DMS153 treated with DMSO at 0.1 percent for 48 hours (cell line): ENCODE measurements around the gene RANBP3.

Experiments
- DNase-seq: peaks from one replicate; lab custom pipeline; 2025; ENCODE audit not compliant: unreplicated experiment; lab: John Stamatoyannopoulos, UW

The RANBP3 gene

DNA sequence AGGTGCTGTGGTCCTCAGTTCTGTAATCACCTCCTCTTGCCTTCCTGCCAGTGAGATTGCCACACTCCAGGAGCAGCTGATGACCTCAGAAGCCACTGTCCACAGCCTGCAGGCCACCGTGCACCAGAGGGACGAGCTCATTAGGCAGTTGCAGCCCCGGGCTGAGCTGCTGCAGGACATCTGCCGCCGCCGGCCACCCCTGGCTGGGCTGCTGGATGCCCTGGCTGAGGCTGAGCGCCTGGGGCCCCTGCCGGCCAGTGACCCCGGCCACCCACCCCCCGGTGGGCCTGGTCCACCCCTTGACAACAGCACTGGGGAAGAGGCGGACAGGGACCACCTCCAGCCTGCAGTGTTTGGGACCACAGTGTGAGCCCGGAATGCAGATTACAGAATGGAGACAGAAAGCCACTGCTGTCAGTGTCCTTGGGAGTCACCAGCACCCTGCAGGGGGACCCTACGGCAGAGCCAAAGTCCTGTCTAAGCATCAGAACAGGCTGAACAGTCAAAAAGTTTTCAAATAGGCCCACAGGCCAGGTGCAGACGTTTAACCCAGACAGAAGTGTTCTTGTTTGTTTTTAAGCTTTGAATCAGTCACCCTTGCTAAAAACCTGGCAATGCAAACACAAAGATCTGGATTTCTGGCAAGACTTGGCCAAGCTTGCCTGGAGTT, 69.0 kb downstream of the RANBP3 start:
- DNase-seq = no peak

DNA sequence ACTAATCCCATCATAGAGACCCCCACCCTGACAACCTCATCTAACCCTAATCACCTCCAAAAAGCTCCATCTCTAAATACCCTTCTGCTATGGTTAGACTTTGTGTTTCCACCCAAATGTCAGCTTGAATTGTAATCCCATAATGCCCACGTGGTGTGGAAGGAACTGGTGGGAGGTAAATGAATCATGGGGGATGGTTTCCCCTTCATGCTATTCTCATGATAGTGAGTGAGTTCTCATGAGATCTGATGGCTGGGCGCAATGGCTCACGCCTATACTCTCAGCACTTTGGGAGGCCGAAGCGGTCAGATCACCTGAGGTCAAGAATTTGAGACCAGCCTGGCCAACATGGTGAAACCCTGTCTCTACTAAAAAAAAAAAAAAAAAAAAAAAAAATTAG, 70.7 kb downstream of the RANBP3 start:
- DNase-seq = no peak

DNA sequence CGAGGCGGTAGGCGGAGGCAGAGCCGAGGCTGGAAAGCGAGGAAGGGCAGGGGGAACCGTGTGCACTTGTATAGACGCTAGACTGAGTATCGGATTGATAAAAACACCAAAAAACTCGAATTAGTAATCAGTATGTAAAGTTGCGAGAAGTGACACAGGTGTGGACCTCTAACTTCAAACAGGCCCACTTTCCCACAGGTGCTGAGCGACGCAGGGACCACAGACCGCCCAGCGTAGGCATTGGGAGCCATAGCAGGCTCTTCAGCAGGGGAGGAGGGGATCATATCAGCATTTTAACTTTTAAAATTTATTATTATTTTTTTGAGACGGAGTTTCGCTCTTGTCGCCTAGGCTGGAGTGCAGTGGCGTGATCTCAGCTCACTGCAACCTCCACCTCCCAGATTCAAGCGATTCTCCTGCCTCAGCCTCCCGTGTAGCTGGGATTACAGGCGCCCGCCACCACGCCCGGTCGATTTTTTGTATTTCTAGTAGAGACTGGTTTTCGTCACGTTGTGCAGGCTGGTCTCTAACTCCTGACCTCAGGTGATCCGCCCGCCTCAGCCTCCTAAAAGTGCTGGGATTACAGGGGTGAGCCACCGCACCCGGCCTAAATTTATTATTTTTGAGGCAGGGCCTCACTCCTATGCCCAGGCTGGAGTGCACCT, 72.7 kb downstream of the RANBP3 start:
- DNase-seq = no peak

DNA sequence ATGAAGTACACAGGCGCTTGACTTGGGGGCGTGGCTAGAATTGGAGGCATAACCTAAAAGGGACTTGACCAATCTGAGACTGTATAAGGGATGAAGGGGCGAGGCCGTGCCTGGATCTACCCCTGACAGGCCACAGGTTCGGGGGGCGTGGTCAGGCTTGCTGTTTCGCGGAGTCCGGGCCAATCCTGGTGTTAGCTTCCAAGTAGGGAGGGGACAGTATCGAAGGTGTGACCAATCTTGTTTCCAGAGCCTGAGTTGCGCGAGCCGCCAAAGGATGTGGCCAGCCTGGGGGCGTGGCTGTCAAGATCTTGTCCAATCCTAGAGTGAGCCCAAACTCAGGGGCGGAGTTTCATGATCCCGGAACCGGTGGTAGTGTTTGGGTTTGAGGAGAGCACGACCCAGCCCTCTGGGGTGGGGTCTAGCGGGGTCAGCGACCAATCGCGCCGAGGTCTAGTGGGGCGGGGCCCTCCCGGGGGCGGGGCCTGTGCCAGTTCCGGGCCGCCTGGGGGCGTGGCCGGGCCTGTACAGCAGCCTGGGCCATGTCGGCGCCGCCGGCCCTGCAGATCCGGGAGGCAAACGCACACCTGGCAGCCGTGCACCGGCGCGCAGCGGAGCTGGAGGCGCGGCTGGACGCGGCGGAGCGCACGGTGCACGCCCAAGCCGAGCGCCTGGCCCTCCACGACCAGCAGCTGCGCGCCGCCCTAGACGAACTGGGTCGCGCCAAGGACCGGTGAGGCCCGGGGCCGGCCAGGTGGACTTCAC, 73.4 kb downstream of the RANBP3 start, which contains the start of gene VMAC:
Gene VMAC, plus strand, starts transcription at position 521 of the 762 bp plus-strand sequence. Its CDS starts 19 bp downstream, at position 540.
- peak; percentile 99 for DNase-seq

DNA sequence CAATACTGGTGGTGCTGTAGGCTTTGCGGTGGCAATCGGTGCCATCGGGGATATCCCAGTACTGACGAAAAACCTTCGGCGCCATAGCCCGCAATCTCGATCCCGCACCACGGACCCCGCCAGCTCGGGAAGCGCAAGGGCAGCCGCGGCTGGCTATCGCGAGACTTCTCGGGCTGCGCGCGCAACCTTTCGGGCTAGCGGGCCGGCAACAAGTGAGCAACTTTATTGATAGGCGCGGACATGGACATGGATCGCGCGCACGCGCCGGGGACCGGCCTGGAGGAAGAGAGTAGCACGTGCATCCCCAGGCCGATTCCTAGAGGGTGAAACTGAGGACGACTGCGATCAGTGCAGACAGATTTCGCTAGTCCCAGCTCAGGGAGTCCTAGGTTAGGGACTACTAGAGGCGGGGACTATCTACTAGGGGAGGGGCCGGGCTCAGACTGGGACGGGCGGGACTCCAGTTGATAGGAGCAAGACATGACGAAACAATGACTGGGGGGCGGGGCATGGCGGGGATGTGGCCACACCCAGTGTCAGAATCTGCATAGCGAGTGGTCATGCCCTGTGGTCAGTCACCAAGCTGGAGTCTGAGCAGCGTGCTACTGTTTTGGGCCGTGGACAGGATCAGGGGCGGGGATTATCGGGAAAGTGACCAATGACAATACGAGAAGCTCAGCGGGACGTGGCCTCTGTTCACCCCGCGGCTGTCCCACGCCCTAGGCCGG, 74.2 kb downstream of the RANBP3 start, which contains the start of gene NDUFA11:
Gene NDUFA11, minus strand, starts transcription at position 167 of the 728 bp plus-strand sequence. Its CDS starts 82 bp downstream, at position 85.
- peak; percentile 94 for DNase-seq

DNA sequence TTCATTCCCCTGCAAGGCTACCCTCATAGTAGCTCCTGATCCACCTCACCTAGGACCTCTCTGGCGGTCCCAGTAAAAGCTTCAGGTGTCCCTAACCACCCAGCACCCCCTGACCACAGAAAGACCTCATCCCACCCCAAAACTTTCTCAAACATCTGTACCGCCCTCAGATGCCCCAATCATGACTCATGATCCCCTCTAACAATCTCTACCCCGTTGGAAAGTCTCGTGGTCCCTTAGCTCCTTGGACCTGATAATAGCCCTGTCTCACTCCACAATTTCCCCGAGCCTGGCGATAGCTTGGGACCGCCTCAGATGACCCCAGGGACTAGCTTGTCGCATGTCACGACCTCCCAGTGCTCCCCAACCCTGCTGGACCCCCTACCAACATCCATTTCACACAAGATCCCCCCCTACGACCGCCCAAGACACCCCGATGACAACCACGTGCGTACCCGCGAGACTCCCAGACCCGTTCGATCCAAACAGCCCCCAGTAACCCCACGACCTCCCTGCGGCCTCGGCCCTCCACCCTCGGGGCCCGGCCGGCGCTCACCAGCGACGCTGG, 74.8 kb downstream of the RANBP3 start:
- no peak for DNase-seq

DNA sequence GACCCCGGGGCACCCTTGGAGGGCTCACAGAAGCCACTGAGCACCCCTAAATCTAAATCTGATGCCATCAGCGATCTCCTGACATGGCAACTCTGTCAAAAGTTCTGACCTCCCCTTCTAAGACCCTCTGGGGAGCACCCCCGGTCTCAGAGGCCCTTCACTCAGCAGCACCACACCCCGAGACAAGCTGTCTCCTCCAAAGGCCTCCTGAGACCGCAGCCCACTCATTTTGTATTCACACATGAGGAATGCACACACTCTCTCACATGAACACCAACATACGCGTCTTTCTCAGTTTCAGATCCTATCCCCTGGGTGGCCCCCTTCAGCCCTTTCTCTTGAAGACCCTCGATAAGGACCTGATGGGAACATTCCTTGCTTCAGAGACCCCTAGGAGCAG, 77.0 kb downstream of the RANBP3 start:
- no peak for DNase-seq

DNA sequence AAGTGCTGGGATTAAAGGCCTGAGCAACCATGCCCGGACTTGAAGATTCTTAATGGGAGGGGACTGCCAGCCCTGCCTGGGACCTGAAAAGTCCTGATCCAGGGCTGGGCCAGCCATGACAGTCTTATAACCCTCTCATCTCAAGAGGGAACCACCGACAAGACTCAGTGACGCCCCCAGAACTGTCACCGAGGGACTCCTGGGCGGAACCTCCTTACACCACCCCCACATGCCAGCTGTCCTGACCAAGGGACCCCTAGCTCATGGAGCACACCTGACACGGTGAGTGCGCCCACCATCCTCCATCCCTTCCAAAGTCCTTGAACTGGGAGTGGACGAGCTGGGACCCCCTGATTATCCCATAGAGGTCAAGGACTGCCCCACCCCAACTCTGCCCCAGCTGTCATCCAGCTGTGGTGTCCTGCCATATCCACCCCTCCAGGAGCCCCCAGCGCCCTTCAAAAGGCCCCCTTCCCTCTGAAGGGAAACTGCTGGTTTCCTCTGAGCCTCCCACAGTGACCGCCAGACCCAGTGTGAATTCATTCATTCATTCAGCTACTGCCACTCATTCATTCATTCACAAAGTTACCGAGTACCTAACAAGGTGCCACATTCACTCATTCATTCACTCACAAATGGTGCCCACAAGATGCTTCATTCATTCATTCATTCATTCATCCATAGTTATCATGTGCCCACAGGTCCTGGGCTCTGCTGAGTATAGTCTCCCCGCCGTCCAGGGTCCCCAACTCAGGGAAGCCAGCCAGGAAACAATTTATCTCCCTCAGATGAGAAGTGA, 78.0 kb downstream of the RANBP3 start:
- DNase-seq = no peak

DNA sequence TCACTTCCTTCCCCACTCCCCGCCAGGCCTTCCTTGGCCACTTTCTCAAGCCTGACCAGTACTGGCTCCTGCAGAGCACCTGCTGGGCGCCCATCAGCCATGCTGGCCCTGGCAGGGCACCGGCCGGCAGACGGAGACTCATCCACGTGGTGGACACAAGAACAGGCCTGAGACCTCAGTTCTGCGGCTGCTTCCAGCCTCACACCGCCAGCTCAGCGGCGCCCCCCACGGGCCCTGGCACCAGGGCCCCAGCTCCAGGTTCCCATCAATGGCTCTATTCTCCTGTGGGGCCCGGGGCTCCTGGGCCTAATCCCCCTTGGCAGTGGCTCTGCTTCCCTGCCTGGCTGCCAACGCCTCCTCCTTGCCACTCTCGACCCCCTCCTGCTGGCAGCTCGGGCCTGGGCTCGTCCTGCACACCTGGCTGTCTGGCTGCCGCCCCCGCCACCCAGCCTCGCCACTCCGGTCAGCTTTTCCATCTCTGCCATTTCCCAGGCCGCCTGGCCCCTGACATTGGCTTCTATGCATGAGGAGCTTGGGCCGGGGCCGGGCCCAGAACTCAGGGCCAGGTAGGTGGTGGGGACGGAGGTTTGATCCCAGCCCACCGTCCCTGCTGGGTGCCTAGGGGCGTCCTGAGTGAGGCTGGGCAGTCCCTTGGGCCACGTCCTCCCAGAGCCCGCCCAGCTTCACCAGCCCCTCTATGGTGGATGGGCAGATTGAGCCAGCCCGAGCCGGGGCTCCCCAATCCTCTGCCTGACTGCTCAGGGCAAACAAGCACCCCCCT, 80.6 kb downstream of the RANBP3 start:
- no peak for DNase-seq

DNA sequence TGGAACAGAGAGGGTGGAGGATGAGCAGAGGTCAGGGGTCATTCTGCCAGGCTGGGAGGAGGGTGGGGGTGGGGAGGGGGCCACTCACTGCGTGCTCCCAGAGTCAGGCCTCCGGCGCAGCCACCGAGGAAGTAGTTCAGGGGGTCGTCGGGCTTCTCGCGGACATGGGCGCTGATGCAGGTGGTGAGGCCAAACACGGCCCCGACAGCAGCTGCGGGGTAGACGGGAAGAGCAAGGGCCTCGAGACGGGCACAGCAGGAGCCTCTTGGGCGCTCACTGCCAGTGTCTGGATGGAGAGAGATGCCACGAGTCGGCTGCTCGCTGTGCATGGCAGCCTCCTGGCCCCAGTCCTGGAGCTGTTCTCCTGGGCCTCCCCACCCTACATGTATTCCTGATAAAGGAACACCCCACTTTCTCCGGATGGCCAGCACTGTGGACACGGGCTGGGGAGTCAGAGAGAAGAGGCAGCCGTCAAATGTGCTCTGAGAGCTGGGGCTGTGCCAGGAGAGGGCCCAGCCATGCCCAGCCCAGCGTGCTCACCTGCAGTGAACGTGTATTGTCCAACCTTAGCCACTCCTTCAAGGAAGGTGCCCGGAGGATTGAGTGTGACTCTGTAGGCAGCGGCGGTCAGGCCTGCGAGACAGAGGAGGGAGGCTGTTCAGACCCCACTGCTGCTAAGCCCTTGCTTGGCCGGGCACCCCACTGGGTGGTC, 81.4 kb downstream of the RANBP3 start:
- DNase-seq = no peak

DNA sequence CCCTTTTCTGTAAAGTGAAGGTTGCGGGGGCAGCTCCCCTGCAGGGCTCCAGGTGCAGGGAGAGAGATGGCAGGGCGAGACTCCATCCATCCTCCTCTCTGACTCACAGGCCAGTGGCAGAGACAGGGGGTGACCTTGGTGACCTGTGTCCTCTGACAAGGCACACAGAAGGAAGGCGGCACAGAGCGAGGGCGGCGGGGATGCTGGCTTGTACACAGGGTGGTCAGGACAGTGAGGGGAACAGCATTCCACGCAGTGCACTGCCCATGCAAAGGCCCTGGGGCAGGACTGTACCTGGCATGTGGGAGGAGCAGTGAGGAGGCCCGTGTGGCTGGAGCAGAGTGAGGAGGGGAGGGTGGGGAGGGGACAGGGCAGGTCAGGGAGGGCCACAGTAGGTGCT, 82.0 kb downstream of the RANBP3 start:
- no peak for DNase-seq

DNA sequence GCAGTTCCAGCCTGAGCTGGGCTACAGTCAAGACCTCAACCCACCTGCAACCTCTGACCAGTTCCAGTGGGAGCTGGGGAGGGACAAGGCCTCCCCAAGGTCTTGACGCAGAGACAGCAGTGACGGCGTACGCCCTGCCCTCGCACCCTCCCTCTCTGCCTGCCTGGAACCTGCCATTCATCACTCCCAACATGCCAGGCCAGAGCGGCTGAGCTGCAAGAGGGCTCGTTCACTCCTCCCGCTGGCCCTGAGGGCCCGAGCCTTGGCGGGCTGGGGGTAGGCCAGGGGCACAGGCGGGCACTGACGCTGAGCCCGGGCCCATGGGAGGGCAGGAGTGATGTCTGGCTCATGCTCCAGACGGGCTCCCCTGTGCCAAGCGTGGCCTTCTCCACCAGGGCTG, 82.5 kb downstream of the RANBP3 start:
- DNase-seq = no peak

DNA sequence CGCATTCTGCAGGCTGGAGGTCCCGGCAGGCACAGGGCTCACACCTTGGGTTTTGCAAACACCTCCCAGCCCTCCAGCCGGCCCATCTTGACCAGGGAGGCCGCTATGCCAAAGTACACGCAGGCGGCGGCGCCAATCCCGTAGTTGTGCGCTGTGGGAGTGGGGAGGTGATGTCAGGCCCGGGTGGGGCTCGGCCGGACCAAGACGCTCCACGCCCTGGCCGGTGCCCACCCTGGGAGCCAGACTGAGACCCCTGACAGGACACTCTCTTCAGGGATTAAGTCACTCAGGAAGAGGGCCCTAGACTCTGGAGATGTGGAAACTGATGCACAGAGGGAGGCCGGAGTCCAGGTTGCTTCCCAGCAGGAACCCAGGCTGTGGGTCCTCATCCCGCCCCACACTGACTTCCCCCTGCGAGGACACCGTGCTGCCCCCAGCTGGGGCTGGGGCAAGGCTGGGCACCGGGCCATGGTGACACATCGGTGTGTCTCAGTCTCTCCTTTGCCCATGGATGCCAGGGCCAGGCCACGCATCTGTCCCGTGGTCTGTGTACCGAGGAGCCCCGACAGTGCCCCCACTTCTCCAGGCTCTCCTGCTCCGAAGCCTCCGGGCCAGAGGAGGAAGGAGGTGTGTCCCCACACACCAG, 83.1 kb downstream of the RANBP3 start:
- no peak for DNase-seq

DNA sequence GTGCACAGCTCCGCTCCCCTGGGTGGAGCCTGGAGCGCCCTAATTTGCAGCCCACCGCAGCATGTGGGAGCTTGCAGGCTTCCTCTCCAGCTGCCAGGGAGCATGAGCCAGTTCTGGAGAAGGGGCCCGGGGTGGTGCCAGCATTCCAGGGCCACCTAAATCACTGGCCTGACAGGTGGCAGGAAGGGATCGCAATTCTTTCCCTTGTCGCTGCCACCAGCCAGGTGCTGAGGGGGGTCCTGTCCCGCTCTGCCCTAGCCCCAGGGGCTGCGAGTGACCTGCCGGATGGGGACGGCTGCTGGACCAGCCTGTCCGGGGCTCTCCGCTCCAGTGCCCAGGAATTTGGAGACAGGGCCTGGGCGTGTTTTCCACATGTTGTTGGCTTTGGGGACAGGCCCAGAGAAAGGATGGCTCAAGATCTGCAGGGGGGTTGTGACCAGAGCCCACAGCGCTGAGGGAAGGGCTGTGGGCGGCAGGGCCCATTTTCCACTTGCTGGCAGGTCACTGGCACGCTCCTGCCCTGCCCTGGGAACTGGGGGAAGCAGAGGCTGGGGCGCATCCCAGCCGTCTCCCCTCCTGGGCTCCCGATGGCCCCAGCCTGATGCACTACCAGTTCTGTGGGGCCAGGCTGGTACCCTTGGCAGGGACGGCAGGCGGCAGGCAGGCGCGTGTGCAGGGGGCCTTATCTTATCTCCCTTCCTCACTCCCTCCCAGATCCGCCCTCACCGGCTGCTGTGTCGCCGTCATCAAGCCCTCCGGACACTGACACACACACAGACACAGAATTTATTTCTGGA, 83.8 kb downstream of the RANBP3 start:
- DNase-seq = no peak

DNA sequence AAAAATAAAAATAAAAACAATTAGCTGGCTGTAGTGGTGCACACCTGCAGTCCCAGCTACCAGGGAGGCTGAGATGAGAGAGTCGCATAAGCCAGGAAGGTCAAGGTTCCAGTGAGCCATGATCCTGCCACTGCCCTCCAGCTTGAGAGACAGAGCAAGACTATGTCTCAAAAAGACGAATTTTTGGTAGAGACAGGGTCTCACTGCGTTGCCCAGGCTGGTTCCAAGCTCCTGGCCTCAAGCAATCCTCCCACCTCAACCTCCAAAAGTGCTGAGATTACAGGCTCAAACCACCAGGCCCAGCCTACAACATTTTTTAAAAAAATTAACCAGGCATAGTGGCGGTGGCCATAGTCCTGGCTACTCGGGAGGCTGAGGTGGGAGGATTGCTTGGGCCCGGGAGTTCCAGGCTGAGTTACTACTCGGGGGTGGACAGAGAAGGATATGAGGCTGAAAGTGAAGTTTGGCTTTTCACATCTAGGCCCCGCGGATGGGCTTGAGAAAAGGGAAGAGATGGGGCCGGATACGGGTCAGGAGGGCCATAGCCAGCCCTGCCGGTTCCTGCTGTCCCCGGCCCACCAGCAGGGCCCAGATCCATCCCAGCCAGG, 84.5 kb downstream of the RANBP3 start:
- no peak for DNase-seq

DNA sequence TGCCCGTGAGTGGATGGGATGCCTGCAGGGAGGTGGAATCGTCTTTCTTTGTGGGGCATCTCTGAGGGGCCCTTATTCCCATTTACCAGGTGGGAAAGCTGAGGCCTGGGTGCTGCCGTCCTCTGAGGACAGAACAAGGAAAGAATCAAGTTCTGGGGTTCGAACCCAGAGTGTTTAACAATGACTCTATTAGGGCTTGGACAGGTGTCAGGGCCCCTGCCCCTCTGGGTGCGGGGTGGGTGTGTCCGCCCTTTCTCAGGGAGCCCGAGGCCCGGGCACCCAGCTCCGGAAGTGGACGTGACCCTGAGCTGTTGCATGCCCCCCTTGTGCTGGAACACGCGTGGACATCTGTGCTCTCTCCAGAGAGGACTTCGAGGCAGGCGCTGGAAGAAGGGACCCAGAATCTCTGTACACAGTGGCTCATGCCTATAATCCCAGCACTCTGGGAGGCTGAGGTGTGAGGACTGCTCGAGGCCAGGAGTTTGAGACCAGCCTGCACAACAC, 85.1 kb downstream of the RANBP3 start:
- no peak for DNase-seq
